ENCODE measurements around the gene JARID2. TPM values are rescaled to one million over a fixed set of nuclear protein-coding genes. Genes with fewer than 3 reads are reported as not detected.
A peak's percentile ranks its signal among the peaks of the same experiment; 100 is the strongest.

Gene JARID2
- total and polyA plus RNA-seq, 8 donors: 2.4 to 42.6 (median 11.5) TPM

DNA sequence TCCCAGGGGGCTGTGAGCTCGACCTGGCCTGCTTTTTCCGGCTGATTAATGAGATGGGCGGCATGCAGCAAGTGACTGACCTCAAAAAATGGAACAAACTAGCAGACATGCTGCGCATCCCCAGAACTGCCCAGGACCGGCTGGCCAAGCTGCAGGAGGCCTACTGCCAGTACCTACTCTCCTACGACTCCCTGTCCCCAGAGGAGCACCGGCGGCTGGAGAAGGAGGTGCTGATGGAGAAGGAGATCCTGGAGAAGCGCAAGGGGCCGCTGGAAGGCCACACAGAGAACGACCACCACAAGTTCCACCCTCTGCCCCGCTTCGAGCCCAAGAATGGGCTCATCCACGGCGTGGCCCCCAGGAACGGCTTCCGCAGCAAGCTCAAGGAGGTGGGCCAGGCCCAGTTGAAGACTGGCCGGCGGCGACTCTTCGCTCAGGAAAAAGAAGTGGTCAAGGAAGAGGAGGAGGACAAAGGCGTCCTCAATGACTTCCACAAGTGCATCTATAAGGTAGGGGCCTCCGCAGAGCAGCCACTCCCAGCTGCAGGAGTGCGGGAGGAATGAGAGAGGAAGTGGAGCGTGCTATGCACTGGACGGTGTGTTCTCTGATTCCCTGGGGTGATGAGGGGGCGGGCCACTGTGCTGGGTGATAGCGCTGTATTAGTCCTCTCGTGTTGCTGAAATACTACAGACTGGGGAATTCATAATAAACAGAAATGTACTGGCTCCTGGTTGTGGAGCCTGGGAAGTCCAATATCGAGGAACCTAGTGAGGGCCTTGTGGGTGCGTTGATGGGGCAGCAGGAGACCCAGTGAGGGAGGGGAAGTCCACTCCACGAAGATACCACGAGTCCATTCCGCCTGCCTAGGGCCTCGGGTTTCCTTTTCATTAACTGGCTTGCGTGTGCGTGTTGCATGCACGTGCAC lies 255.3 kb downstream of the JARID2 start:
- H3K36me3 ChIP-seq: peaks cover 18 to 77% (median 65%) of the 10 kb centered on the region in 4 donors
- 93 to 97% (median 95%) methylated on average over 38 of the region's 38 CpGs for WGBS, 5 donors
- H3K27ac ChIP-seq: peak overlapping the region in 1 of 5 donors; percentile 13
- H3K27me3 ChIP-seq: no peaks in the 10 kb centered on the region
- intact Hi-C loops (cut with DNase I; ENCODE audit: low total_unique reads): loop anchor here (10.0 kb wide), 1 partner anchor 124 kb away; no protein-coding TSS in a partner anchor
- H3K4me3 ChIP-seq: no peak overlapping the region
- no peaks in the 10 kb centered on the region for H3K9me3 ChIP-seq
- DNase-seq: no peak
- peaks cover 16 to 51% (median 27%) of the 10 kb centered on the region in 4 donors for H3K4me1 ChIP-seq
- TF ChIP-seq, protein P1, sequence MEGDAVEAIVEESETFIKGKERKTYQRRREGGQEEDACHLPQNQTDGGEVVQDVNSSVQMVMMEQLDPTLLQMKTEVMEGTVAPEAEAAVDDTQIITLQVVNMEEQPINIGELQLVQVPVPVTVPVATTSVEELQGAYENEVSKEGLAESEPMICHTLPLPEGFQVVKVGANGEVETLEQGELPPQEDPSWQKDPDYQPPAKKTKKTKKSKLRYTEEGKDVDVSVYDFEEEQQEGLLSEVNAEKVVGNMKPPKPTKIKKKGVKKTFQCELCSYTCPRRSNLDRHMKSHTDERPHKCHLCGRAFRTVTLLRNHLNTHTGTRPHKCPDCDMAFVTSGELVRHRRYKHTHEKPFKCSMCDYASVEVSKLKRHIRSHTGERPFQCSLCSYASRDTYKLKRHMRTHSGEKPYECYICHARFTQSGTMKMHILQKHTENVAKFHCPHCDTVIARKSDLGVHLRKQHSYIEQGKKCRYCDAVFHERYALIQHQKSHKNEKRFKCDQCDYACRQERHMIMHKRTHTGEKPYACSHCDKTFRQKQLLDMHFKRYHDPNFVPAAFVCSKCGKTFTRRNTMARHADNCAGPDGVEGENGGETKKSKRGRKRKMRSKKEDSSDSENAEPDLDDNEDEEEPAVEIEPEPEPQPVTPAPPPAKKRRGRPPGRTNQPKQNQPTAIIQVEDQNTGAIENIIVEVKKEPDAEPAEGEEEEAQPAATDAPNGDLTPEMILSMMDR (IDR thresholded peaks at IDR 0.05): no peak
- TF ChIP-seq EP300 (IDR thresholded peaks at IDR 0.05) (no peak), POLR2AphosphoS5 (IDR thresholded peaks at IDR 0.05) (no peak), POLR2A (IDR thresholded peaks at IDR 0.05) (no peak)

DNA sequence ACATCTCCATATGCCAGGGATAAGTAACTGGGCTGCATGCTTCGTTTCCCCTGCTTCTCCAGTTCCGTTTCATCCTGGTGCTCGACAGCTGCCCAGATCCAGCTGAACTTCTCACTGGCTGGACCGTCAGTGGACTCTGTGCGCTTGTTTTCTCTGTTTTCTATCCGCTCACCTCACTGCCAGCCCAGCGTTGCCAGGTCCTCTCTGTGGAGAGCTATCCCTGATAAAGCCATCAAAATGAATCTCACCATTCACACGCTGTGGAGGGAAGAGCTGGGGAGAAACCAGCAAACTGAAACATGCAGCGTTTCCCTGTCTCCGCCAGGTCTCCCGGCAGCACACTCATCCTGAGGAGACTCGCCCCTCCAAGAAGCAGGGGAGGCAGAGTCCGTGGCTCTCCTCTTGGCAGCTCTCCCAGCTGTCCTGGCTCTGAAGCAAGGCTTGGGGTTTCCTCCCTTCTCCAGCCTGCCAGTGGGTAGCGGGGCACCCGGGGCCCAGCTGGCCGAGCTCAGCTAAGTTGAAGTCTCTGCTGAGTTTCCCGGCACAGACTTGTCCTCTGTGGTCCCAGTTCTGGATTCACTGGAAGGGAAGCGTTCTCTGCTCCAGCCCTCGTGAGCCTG lies 256.1 kb downstream of the JARID2 start:
- TF ChIP-seq POLR2A (IDR thresholded peaks at IDR 0.05) (no peak), POLR2AphosphoS5 (IDR thresholded peaks at IDR 0.05) (no peak), EP300 (IDR thresholded peaks at IDR 0.05) (no peak)
- TF ChIP-seq, protein P1 (IDR thresholded peaks at IDR 0.05): no peak
- intact Hi-C loops (cut with DNase I; ENCODE audit: low total_unique reads): loop anchor here (10.0 kb wide), 1 partner anchor 123 kb away; no protein-coding TSS in a partner anchor
- peaks cover 10 to 77% (median 63%) of the 10 kb centered on the region in 4 donors for H3K36me3 ChIP-seq
- WGBS, 5 donors: 63 to 80% (median 69%) methylated on average over 10 to 19 of the region's 19 CpGs
- peak overlapping the region in 2 of 5 donors; percentile 13 to 31 for H3K27ac ChIP-seq
- no peaks in the 10 kb centered on the region for H3K9me3 ChIP-seq
- H3K27me3 ChIP-seq: no peaks in the 10 kb centered on the region
- peak in 1 of 2 donors; percentile 77 for DNase-seq
- peaks cover 16 to 50% (median 29%) of the 10 kb centered on the region in 4 donors for H3K4me1 ChIP-seq
- H3K4me3 ChIP-seq: no peak overlapping the region

DNA sequence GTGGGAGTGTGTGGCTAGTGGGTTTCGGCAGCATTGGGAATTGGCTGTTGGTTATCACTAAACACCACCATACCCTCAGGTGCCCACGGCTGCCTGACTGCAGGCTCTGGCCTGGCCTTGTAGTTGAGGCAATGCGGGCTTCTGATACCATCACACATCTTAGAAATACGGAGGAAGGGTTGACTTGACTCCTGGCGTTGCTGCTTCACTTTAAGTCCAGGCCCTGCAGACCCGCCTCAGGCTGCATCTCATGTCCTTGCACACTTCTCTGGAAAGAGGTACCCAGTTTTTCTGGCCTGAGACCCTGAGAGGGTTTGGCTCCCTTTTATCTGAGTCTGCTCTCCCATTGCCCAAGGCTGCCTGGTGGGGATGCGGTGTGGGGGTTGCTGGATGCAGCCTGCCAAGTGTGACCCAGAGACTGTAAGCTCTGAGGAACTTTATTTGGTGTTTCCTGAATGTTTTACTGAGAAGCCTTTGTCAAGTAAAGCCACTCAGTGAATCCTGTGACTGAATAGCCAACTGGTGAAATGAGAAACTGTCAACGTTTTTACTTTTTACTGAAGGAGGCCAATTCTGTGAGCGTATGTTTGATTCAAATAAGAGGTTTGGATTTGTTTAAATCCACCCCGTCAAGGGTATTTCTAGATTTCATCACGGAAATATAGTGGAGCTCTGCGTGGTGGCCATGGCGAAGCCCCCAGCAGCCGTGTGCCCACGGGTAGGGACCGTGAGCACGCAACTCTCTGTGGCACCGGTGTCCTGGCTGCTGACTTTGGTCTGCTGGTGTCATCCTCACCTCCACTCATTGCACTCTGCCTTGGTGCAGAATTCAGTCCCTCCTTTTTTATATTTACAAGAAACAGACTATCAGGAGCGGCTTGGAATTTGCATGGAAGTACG lies 256.8 kb downstream of the JARID2 start:
- Histone ChIP-seq H3K27ac (peak overlapping the region in 2 of 5 donors; percentile 13 to 31), H3K36me3 (peaks cover 11 to 78% (median 63%) of the 10 kb centered on the region in 4 donors), H3K9me3 (no peaks in the 10 kb centered on the region), H3K4me1 (peaks cover 16 to 50% (median 29%) of the 10 kb centered on the region in 4 donors), H3K27me3 (no peaks in the 10 kb centered on the region), H3K4me3 (no peak overlapping the region)
- intact Hi-C loops (cut with DNase I; ENCODE audit: low total_unique reads): loop anchor here (10.0 kb wide), 1 partner anchor 122 kb away; no protein-coding TSS in a partner anchor
- 79 to 93% (median 89%) methylated on average over 18 to 20 of the region's 20 CpGs for WGBS, 5 donors
- TF ChIP-seq POLR2A (IDR thresholded peaks at IDR 0.05): no peak
- no peak for TF ChIP-seq EP300 (IDR thresholded peaks at IDR 0.05)
- TF ChIP-seq POLR2AphosphoS5 (IDR thresholded peaks at IDR 0.05): no peak
- TF ChIP-seq, protein P1 (IDR thresholded peaks at IDR 0.05): no peak
- no peak for DNase-seq
